ENCODE results near the gene PQBP1.

PQBP1 gene

DNA sequence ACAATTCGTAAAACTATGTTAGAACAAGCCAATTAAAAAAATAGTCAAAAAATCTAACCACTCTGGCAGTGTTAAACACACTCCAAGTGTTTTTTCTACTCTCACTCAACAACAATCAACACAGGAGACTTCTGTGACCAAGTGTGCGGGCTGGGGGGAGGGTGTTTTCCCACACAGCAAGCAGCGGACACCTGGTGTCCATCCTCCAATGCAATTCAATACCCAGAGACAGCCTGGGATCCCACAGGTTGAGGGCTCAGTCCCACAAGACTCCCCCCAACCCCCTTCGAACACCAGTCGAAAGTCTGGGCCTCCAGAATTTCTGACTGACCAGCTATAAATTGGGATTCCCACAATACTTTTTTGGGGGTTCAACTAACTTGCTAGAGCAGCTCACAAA lies 29.4 kb downstream of the PQBP1 start:
- no peak for DNase-seq

DNA sequence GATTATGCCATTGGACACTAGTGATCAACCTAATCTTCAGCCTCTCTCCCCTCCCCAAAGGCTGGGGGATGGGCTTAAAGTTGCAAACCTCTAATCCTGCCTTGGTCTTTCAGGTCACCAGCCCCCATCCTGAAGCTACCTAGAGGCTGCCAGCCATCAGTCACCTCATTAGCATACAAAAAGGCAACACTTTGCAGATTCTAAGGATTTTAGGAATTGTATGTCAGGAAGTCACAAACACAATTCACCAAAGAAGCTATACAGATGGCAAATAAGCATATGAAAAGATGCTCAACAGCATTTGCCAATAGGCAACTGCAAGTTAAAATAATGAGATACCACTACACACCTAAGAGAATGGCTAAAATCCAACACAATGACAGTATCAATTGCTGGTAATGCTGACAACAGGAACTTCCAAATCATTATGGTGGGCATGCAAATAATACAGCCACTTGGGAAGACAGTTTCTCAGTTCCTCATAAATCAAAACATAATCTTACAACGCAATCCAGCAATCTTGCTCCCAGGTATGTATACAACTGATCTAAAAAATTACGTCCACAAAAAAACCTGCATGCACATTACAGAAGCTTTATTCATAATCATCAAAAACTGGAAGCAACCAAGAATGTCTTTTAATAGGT lies 30.1 kb downstream of the PQBP1 start:
- no peak for DNase-seq

DNA sequence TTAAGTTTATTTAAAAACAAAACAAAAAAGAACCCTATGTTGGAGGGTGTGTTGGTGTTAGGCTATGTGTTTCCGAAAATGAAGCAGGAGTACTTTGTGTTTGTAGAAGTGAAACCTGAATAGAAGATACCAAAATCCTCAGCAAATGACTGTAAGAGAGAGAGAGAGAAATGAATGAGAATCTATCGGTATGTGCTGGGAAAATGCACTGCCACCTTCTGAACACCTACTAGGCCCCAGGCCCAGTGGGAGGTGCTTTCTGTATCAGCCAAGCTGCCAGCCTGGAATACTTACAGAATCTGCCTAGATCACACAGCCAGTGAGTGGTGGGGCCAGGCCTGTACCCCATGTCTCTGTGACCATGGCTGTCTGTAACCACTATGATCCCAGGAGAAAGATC lies 36.0 kb downstream of the PQBP1 start:
- DNase-seq = no peak

DNA sequence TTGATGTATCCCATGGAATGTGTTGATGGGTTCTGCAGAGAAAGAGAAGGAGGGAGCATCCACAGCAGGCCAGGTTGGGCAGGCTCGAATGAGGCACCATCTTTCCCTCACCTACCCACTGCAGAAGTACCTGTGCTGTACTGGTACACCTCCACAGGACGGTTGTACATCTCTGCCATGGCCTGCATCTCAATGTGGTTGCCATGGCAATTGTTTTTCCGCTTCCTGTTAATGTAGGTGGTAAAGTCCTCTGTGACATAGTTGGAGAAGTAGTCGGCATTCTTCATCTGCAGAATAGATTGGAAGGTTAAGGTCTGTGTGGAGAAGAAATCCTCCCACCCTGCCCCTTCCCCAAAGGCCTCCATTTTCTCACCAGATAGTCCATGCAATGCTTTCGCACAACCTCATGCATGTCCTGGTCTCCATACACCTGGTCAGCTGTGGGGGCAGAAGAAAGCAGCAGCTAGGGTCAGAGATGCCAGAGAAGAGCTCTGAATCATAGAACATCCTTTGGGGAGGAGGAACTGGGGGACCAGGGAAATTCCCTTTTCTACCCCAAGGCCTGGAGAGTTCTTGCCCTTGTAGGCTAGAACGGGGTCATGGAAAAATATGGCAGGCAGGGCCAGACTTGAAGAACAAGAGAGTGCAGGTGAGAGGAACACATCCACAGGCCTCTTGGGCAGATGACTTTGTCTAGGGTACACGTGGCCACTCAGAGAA lies 37.0 kb downstream of the PQBP1 start:
- no peak for DNase-seq

DNA sequence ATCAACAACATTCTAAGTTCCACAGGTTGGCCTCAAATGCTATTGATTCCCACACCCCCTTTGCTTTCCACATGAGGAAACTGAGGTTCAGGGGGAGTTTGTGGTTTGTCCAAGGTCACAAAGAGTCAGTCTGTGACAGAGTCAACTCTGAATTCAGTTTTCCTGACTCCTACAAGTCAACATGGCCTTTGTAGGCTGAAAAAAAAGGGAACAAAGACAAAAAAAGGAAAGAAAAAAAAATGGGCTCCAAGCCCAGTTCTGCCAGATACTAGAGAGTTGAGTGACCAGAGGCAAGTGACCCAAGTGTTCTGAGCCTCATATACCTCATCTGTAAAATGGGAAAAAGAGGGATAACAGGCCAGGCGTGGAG lies 37.6 kb downstream of the PQBP1 start:
- DNase-seq = no peak

DNA sequence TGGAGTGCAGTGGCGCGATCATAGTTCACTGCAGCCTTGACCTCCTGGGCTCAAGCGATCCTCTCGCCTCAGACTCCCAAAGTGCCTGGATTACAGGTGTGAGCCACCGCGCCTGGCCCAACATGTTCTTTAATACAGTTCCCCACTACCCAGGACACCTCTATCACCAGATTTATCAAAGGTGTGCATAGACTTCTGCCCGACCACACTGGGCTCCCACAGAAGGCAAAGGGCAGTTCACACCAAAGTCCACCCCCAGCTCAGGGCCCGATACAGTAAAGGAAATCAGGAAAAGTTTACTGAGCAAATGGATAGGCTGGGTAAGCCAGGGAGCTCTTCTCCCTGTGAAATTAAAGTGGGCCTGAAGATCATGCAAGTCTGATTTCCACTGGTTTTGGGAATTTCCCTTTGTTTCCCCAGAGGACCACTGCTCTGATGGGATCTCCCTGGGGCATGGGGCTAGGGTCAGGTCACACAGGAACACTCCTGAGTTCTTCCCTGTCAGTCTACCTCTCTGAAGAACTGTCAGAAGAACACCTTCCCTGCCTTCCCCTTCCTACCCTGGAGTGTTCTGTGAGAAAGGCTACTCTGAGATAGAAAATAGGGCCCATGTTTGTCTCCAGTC lies 38.8 kb downstream of the PQBP1 start:
- DNase-seq = no peak

DNA sequence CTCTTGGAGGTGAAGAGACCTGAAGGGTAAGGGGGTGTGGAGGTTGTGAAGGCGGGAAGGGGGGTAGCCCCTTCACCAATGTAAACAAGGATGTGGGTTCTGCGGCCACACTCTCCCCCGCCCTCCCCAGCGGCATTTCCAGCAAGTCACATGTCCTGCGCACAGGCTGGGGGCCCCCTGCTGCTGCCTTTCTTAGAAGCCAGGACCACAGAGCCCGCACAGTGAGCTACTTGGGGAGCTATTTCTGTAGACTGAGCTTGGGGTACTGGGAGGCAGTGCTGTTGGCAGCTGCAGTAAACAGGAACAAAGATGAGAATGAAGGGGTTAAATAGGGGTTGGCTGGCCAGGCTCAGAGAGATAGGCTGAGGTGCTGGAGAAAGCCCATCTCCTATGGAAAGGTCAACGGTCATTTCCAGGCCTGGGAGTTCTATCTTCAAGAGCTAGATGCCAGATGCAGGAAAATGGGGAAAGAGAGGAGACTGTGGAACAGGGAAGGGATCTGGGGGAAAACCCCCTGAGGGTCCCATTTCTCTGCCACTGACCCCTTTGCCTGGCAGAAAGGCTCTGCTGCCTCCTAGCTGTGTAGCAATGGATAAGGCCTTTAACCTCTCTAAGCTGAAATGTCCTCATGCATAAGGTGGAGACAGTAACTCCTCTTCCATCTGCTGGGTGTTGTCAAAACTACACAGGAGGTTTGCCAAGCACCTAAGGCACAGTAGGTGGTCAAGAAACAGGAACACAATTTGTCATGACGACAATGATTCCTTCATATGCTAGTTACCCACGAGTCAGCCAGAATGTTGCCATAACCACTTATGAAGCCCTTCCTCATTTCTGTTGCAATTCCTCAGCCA lies 39.6 kb downstream of the PQBP1 start:
- no peak for DNase-seq

DNA sequence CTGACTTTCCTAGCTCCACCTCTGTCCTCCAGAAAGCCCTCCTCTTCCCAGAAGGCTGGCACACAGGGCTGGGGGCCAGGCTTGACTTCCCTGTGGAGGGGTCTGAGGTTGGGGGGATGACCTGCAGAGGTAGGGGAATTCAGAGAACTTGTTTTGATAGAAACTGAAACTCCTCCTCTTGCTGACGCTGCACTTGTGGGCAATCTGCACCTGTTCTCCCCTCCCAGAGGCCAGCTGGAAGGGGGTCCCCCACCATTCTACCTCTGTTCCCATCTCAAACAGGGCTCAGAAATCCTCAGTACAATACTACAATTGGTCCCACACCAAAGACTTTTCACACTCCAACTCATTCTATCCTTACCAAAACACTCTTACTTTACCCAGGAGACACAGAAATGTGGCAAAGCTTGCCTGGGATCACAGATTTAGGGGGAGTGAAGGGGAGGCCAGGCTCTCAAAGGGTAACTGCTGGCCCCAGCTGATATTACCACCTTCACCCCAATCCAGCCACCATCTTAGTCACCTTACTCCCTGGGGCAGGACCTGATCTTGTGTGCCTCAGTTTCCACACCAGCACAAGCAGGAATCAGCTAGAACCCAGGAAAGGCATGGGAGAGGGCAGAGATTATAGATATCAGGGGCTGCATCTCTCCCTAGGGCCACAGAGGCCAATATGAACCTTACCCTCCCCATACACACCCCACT lies 41.1 kb downstream of the PQBP1 start:
- no peak for DNase-seq

DNA sequence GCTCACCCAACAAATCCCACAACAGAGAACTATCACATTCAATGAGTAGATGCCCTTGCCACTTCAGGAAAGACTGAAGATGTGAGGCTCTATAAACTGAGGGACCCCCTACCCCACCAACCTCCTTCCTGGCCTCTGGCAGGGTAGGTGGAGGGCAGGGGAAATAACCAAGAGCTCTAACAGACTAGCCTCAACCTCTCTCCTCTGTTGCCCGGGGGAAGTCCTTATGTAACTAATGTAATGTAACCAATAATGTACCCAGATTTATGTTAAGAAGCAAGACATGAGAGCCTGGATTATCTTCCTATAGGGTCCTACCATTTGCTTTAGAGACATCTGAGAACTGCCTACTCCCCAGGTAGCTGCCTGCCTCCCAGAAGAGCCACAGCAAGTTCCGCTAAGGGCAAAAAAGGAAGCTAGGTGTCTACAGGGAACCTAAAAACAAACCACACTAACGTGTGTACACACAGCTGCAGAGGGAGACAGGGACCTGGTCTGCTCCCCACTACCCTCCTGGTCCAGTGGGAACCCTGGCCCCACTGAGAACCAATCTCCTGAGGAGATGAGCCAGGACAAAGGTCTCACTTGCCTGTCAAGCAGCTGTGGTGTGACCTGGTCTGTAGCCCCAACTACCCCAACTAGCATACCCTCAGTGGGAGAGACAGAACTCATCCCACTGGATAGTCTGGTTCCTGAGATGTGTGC lies 41.9 kb downstream of the PQBP1 start:
- no peak for DNase-seq

DNA sequence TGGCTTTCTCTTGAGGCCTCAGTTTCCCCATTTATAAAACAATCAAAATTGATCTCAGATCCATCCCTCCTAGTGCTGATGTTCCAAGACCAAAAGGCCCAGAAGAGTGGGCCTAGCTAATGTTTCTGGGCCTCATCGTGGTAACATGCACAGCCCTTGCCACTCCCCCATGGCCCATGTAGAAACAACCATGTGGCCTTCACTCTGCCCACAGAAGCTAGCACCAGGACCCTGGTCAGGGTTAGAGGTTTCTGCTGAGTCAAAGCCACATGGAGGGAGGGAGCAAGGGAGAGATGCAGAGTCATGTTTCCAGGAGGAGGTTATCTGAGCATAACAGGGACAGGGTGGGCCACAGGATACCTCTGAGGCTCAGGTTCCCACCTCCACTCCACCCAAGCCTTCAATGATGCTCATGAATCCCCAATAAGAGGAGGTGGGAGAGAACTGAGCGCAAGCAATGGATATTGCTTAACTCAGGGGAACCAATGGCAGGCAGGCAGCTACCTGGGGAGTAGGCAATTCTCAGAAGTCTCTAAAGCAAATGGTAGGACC lies 42.8 kb downstream of the PQBP1 start:
- no peak for DNase-seq

DNA sequence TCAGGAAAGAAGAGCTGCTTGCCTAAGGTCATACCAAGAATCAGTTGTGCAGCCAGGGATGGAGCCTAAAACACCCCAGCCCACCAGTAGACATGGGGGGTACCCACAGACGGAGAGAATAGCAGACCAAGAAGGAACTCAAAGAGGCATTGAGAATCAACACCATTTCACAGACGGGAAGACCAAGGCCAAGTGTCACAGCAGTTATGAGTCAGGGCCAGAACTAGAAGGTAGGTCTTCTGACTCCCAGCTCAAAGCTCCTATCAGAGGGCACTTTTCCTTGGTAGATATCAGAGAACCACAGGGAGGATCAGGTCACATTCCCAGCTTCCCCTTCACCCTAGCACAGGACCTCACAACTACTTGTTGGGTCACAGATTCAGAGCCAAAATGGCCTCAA lies 45.2 kb downstream of the PQBP1 start:
- no peak for DNase-seq

DNA sequence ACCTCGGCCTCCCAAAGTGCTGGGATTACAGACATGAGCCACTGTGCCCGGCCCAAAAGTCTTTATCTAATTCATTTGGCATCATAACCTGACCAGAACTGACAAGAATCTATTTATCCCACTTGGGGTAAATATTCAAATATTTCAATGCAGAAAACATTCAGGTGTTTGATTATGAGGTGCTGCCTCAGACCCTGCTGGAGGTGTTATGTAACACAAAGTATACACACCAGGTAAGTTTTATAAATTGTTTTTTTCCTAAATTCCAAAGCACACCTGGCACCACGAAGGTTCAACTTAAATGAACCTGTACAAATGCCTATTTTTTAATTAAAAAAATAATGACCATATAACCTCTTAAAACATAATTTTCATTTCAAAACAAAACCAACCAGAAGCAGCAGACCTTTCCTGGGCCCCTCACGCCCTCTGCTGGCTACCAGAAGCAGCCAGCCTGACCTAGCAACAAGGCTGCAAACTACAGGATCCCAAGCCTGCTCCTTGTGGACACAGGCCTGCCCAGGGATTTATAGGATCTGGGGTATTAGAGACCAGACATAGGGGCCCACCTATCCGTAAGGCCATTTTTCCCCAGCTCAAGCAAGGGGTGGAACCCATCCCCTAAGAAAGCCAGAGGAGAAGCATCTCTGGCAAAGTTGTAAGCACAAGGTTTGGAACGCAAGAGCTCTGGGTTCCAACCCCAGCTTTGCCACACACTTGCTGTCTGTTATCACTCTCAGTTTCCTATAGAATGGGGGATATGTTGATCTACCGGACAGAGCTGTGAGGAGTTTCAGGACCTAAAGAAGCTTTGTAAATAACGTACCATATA lies 48.0 kb downstream of the PQBP1 start:
- no peak for DNase-seq

DNA sequence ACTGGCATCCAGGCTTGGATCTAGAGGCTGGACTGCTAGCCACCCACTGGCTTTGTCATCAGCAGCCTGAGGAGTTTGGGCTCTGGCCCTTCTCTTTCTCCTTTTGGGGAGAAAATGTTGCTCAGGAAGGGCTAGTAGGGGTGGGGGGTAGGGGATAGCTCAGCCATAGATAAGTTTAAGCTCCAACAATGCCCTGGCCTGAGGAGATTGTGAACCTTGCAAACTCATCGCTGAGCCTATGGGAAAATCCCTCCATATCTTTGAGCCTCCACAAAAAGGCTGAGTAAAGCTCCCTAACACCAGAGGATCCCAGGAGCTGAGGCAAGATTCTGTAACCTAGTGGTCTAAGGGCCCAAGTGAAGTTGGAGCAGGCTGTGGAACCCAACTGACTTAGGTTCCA lies 50.9 kb downstream of the PQBP1 start:
- no peak for DNase-seq
